Stimulated activated CD8-positive, alpha-beta memory T cell treated with anti-CD3 and anti-CD28 coated beads, Interleukin-12 subunit alpha, Interleukin-12 subunit beta, amount 100 ng/mL, for 24 hours (primary cell): ENCODE results near the gene RNF167.
"Not testable (repeated sequence)": the region's sequence is repeated elsewhere in the genome, so short reads cannot be mapped to it uniquely, and the experiment has no call there.

Experiments
- DNase-seq: peaks from one replicate; pipeline ENCODE4 v3.0.0-alpha.2; 2020; ENCODE audit errors: extremely low read depth

RNF167 gene

DNA sequence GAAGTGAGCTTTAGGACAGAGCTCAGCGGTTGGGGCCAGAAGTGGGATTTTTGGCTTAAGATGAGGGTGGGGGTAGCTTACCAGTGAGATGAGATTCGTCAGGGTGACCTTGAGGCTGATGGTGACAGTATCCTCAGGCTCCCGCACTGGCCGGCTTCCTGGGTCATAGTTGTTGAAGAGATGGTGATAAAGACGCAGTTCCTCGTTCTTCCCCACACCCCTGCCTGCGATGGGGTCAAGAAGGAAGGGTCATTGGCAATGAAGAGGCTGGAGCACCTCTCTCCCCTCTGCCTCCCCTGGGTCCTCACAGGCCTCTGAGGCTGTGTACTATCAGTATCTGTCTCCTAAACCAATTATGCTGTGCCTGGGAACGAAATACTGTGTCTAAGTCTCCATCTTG is 37.5 kb upstream of the RNF167 start:
- DNase-seq = no peak

DNA sequence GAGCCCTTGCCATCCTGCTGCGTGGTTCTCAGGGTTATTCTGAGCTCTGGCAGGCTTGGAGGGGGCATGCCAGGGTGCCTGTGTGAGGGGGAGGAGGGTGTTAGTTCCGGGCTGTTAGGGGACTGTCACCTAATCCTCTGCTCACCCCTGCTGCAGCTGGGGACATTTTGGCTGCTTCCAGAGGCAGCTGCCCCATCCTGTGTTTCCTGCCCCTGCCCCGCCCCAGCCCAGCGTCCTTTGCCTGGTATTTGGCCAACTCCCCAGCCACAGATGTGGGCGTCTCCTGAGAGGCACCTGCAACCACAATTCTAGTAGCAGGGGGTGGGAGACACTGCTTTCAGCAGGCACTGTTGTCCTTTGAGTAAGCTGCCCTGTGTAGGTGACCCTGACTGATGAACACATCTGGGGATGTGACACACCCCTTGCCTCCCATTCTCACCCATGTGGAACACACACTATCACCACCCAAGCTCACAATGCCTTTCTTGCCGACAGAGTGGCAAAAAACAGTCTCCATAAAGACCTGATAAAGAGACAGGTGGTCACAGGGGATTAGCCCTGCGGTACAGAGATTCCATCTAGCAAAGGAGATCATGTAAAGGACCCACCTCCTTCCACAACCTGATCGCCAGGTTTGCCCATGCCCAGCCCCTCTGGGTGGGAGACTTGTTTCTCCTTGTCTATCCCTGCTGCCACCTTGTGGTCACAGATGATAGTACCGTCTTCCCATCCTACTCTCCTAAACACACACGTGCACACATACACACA is 36.8 kb upstream of the RNF167 start, which contains the start of gene CHRNE:
CHRNE (minus strand) TSS at position 48 of the 768 bp plus-strand sequence; CDS start at position 13, 35 bp downstream.
- no peak for DNase-seq

DNA sequence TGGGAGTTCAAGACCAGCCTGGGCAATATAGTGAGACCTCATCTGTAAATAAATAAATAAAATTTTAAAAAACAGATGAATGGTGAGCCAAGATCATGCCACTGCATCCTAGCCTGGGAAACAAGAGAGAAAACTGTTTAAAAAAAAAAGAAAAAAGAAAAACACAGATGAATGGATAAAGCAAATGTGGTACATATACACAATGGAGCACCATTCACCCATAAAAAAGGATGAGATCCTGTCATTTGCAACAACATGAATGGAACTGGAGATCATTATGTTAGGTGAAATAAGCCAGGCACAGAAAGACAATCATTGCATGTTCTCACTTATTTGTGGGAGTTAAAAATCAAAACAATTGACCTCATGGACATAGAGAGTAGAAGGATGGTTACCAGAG is 33.4 kb upstream of the RNF167 start:
- not testable (repeated sequence) for DNase-seq

DNA sequence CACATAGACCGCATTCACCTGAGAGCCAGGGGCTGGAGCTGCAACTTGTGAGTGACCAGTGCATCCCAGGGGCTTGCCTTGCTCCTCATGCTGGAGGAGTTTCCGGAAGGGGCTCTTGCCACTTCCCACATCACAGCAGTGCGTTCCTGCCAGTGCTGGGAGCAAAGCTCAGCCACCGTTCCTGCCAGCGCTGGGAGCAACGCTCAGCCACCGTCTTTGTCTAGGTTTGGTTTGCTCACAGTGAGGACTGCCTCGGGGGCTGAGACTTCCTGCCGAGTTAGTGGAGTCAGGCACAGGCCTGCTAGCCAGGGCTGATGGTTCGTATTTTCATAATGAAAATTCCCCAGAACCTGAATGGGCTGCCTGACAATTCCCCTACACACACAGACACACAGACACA is 31.8 kb upstream of the RNF167 start:
- DNase-seq = no peak

DNA sequence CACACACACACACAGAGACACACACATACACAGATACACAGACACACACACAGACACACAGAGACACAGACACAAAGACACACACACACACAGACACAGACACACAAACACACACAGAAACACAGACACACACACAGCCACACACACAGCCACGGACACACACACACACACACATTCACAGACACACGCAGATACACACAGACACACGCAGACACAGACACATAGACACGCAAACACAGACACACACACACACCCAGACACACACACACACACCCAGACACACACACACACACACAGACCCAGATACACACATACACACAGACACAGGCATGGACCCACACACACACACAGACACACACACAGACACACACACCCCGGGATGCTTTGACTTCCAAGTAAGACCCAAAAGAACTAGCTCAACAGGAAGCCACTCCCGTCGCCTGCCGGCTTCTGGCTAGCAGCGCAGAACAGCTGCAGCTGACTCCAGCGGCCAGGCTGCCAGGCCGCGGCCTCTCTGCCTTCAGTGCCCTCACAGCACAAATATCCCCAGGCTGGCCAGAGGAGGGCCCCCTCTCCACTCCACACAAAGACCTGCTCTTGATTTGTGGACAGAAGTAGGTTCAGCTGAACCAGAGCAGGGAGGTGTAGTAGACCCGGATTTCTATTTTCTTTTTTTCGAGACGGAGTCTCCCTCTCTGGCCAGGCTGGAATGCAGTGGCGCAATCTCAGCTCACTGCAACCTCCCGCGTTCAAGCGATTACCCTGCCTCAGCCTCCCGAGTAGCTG is 31.2 kb upstream of the RNF167 start:
- no peak for DNase-seq

DNA sequence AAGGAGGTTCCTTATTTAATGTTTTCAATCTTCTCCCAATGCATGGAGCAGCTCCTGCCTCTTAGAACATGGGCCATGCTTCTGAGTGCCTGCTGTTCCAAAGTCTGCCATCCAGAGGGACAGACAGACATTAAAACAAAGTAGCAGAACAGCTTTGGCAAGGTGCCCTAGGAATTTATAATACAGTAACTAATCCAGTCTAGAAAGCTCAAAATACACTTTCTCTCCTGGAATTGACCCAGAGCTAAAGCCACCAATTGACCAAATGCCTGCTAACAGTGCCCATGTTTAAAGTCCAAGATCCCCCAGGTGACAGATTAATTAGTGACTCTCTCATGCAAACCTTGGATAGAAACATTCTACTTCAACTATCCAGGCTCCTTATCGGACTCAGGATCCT is 26.1 kb upstream of the RNF167 start:
- DNase-seq = no peak

DNA sequence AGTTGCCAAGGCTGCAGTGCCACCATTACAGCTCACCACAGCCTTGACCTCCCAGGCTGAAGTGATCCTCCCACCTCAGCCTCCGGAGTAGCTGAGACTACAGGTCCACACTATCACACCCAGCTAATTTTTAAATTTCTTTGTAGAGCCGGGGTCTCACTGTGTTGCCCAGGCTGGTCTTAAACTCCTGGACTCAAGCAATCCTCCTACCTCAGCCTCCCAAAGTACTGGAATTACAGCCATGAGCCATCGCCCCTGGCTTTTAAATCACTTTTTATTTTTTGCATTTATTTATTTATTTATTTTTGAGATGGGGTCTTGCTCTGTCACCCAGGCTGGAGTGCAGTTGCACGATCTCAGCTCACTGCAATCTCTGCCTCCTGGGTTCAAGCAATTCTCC is 25.5 kb upstream of the RNF167 start:
- DNase-seq = not testable (repeated sequence)

DNA sequence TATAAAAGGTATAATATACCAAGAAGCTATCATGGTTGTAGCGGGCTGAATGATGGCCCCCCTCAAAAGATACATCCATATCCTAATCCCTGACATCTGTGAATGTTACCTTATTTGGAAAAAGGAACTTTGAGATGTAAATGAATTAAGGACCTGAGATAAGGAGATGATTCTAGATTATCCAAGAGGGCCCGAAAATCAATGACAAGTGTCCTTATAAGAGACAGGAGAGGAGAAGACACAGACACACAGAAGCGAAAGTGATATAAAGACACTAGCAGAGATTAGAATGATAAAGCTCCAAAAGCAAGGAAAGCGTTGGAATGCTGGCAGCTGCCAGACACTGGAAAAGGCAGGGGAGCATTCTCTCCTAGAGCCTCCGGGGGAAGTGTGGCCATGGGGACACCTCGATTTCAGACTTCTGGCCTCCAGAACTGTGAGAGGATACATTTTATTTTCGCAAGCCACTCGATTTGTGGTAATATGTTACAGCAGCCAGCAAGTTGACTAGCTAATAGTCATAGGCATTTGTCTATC is 20.5 kb upstream of the RNF167 start:
- no peak for DNase-seq

DNA sequence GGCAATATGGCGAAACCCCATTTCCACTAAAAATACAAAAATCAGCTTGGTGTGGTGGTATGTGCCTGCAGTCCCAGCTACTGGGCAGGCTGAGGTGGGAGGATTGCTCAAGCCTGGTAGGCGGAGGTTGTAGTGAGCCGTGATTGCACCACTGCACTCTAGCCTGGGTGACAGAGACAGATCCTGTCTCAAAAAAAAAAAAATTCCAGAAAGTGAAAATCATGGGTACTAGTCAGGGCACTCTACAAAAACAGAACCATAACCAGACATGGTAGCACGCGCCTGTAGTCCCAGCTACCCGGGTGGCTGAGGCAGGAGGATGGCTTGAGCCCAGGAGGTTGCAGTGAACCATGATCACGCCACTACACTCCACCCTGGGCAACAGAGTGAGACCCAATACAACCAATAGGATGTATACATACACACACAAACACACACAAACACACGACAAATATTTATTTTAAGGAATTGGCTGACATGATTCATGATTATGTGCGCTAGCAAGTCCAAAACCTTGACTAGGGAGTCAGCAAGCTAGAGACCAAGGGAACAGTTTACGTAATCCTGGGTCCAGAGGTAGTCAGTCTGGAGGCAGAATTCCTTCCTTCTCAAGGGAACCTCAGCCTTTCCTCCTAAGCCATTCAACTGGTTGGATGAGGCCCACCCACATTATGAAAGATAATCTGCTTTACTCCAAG is 19.6 kb upstream of the RNF167 start:
- no peak for DNase-seq

DNA sequence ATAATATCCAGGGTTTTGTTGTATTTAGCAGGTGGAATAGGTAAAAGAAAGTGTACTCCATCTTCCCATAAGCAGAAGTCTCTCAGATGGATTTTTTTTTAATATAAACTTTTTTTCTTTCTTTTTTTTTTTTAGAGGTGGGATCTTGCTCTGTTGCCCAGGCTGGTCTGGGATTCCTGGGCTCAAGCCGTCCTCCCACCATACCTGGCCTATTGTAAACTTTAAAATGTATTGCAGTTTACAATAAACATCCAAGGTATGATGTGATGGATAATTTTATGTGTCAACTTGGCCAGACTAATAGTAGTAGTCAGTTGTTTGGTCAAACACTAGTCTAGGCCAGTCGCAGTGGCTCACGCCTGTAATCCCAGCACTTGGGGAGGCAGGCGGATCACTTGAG is 18.7 kb upstream of the RNF167 start:
- no peak for DNase-seq

DNA sequence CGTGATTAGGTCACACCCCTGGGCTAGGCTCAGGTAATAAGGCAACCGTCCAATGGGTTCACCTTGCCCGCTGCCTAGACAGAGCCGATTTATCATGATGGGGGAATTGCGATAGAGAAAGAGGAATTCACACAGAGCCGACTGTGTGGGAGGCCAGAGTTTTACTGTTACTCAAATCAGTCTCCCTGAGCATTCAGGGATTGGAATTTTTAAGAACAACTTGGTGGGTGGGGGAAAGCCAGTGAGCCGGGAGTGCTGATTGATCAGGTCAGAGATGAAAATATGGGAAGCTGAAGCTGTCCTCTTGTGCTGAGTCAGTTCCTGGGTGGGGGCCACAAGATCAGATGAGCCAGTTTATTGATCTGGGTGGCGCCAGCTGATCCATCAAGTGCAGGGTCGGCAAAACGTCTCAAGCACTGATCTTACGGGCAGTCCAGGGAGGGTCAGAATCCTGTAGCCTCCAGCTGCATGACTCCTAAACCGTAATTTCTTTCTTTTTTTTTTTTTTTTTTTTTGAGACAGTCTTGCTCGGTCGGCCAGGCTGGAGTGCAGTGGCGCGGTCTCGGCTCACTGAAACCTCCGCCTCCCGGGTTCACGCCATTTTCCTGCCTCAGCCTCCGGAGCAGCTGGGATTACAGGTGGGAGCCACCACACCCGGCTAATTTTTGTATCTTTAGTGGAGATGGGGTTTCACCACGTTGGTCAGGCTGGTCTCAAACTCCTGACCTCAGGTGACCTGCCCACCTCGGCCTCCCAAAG is 13.3 kb upstream of the RNF167 start:
- not testable (repeated sequence) for DNase-seq

DNA sequence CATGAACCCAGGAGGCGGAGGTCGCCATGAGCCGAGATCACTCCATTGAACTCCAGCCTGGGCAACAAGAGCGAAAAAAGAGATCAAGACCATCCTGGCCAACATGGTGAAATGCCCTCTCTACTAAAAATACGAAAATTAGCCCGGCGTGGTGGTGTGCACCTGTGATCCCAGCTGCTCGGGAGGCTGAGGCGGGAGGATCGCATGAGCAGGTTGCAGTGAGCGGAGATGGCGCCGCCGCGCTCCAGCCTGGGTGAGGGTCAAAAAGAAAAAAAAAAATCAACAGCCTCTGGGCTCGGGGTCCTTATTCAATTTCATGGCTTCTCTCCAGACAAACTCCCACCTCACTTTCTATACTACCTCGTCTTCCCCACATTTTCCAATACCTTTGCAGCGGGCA is 11.2 kb upstream of the RNF167 start:
- DNase-seq = no peak

DNA sequence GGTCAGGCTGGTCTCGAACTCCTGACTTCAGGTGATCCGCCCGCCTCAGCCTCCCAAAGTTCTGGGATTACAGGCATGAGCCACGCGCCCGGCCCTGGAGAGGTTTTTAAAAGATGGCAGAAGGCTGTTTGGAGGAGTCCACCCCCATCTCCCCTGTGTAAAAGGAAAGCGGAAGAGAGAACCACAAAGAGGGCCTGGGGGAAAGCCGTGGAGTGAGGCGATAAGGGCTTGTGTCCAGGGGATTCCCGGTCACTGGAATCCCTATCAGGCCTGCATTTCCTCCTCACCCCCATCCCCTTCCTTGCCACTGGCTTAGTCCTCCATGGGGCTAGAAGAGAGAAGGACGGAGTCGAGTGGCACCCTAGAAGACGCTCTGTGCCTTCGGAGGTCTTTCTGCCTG is 8.1 kb upstream of the RNF167 start, which contains the start of gene GP1BA:
GP1BA (plus strand) TSS at position 315 of the 400 bp plus-strand sequence. CDS start 328 bp downstream, outside the sequence.
- DNase-seq = no peak

DNA sequence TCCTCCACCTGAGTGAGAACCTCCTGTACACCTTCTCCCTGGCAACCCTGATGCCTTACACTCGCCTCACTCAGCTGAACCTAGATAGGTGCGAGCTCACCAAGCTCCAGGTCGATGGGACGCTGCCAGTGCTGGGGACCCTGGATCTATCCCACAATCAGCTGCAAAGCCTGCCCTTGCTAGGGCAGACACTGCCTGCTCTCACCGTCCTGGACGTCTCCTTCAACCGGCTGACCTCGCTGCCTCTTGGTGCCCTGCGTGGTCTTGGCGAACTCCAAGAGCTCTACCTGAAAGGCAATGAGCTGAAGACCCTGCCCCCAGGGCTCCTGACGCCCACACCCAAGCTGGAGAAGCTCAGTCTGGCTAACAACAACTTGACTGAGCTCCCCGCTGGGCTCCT is 7.3 kb upstream of the RNF167 start:
- no peak for DNase-seq

DNA sequence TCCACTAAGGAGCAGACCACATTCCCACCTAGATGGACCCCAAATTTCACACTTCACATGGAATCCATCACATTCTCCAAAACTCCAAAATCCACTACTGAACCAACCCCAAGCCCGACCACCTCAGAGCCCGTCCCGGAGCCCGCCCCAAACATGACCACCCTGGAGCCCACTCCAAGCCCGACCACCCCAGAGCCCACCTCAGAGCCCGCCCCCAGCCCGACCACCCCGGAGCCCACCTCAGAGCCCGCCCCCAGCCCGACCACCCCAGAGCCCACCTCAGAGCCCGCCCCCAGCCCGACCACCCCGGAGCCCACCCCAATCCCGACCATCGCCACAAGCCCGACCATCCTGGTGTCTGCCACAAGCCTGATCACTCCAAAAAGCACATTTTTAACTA is 6.4 kb upstream of the RNF167 start:
- no peak for DNase-seq

DNA sequence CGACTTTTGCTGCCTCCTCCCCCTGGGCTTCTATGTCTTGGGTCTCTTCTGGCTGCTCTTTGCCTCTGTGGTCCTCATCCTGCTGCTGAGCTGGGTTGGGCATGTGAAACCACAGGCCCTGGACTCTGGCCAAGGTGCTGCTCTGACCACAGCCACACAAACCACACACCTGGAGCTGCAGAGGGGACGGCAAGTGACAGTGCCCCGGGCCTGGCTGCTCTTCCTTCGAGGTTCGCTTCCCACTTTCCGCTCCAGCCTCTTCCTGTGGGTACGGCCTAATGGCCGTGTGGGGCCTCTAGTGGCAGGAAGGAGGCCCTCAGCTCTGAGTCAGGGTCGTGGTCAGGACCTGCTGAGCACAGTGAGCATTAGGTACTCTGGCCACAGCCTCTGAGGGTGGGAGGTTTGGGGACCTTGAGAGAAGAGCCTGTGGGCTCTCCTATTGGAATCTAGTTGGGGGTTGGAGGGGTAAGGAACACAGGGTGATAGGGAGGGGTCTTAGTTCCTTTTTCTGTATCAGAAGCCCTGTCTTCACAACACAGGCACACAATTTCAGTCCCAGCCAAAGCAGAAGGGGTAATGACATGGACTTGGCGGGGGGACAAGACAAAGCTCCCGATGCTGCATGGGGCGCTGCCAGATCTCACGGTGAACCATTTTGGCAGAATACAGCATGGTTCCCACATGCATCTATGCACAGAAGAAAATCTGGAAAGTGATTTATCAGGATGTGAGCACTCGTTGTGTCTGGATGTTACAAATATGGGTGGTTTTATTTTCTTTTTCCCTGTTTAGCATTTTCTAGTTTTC is 5.7 kb upstream of the RNF167 start:
- DNase-seq = no peak

DNA sequence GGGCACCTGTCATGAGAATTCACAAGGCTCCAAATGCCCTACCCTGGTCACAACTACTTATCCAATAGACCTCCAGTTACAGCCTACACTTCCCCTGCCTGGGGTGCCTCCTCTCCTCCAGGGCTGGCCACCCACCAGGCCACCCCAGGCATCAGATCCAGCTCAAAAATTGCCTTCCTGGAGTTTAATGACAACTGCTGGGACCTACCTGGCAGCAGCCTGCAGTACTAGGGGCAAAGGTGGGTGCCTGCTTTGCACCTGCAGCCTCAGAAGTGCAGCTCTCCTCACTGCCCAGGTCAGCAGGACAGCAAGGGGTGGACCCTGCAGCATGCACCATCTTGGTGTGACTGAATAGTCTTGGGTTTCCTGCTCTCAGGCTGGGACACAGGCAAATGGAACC is 4.4 kb upstream of the RNF167 start:
- DNase-seq = no peak

DNA sequence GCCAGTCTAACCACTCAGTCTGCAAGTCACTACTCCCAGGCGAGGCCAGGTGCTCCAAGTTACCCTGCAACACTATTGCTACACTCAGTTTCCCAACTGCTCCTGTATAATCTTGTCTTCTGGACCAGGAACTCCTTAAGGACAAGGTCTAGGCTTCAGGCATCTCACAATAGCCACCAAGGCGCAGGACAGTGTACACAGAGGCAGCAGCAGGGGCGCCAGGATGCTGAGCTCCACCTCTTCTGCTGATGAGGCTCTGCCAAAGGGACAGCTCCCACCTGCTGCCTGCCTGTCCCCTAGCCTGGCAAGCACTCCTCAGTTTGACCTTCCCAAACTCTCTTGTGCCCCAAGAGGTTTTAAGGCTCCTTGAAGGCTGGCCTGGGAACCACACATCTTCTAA is 3.6 kb upstream of the RNF167 start:
- no peak for DNase-seq

DNA sequence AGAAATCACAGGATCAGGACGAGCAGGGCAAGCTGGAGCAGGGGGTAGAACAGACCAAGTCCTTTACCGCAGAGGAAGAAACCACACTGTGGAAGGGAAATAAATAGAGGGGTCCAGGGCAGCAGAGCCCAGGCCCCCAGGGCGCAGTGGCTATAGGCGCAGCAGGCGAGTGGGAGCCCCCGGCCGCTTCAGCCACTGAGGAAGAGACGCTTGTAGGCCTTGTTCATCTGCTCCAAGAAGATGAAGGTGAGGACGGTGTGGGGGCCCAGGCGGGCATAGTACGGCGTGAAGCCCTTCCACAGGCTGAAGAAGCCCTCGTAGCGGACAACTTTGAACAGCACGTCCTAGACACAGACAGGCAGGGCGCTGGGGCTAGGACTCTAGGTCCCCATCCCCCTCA is 2.5 kb upstream of the RNF167 start:
- no peak for DNase-seq

DNA sequence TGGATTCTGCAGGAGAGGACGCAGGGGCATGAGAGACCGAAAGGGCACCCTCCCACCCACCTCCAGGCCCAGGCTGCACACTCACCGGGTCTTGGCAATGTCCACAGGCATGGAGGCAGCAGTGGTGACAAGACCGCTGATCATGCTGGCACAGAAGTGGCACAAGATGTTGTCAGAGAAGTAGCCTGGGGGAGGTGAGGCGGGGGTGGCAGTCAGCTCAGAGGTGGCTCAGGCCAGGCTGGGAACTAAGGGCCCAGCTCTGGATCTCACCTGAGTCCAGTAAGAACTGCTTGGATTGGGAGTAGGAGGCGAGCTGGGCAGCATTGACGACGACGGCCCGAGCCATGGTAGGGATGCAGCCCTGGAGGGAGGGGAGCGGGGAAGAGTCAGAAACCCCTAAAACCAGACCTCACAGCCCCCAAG is 2.0 kb upstream of the RNF167 start:
- DNase-seq = no peak
